ENCODE data around the gene ABCD3. TPM values are rescaled to one million over a fixed set of nuclear protein-coding genes. Genes with fewer than 3 reads are reported as not detected.

ABCD3 gene
- total RNA-seq, 2 experiments from 2014 or later = 28.0 to 31.5 TPM

GRCh38 chr1:94527447-94528031 is 109.3 kb downstream of the ABCD3 start:
- no peak overlapping the region for H3K27ac Mint-ChIP-seq
- ChIA-PET POLR2A (no interaction called here), CTCF (interaction anchor here (0.6 kb wide), 1 partner anchor 71 kb away, joined by 3 read pairs; no protein-coding TSS in a partner anchor)
- DNase-seq = no peak
- no peaks in the 10 kb centered on the region for H3K4me1 Mint-ChIP-seq
- no peak overlapping the region for H3K4me3 Mint-ChIP-seq
- peaks cover 10% of the 10 kb centered on the region for H3K27me3 Mint-ChIP-seq
- H3K36me3 Mint-ChIP-seq (ENCODE audit: low read depth) = no peaks in the 10 kb centered on the region
- H3K9me3 Mint-ChIP-seq = no peaks in the 10 kb centered on the region

- H3K27me3 Mint-ChIP-seq = peaks cover 10% of the 10 kb centered on the region
- H3K9me3 Mint-ChIP-seq = no peaks in the 10 kb centered on the region
- ChIA-PET POLR2A (no interaction called here), CTCF (no interaction called here)
- DNase-seq = no peak
- H3K4me1 Mint-ChIP-seq = no peaks in the 10 kb centered on the region
- H3K4me3 Mint-ChIP-seq = no peak overlapping the region
- H3K36me3 Mint-ChIP-seq (ENCODE audit: low read depth) = no peaks in the 10 kb centered on the region
- H3K27ac Mint-ChIP-seq = no peak overlapping the region
These were observed 110.1 kb downstream of the ABCD3 start for GRCh38 chr1:94528299-94528698.

DNA sequence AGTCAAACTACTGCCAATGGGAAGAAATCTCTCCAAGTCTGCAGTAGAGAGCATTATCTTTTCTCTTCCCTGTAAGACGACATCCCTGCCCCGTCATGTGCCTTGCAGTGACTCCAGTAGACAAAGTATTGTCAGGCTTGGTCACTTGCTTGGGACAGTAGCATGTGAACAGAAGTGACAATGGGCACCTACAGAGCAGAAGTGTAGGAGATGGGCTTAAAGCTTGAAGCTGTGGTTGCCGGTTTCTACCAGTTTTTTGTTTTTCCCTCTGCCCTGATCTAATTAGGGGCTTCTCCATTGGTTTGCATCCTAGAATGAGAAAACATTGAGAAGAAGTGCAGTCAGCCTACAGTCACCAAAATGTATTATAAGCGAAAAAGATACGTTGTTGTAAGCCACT is 110.6 kb downstream of the ABCD3 start:
- peaks cover 10% of the 10 kb centered on the region for H3K27me3 Mint-ChIP-seq

DNA sequence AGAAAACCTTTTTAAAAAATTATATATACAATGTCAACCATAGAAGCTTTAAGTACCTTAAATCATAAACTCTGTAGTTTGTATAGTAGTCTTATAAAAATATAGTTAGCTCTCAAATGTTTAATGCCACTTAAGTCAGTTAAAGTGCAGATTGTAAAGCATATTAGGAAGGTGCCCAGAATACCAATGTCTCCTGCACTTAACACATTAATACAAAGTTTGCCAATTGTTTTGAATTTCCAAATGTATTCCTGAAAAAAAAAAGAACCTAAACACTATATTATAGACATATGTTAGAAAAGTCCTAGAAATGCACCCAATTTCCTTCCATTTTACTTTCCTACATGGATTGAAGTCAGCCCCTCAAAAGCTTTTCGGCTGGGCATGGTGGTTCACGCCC is 111.2 kb downstream of the ABCD3 start:
- H3K36me3 Mint-ChIP-seq (ENCODE audit: low read depth) = no peaks in the 10 kb centered on the region
- POLR2A ChIA-PET = no interaction called here
- H3K4me1 Mint-ChIP-seq = no peaks in the 10 kb centered on the region
- no peak overlapping the region for H3K4me3 Mint-ChIP-seq
- no peak overlapping the region for H3K27ac Mint-ChIP-seq
- H3K27me3 Mint-ChIP-seq = peaks cover 10% of the 10 kb centered on the region
- CTCF ChIA-PET = interaction anchor here (0.6 kb wide), 1 partner anchor 31 kb away, joined by 4 read pairs; no protein-coding TSS in a partner anchor
- no peak for DNase-seq
- no peaks in the 10 kb centered on the region for H3K9me3 Mint-ChIP-seq

More for the DNA sequence above, 110.6 kb downstream of the ABCD3 start:
- no peak for DNase-seq
- H3K36me3 Mint-ChIP-seq (ENCODE audit: low read depth) = no peaks in the 10 kb centered on the region
- no peak overlapping the region for H3K27ac Mint-ChIP-seq
- H3K4me3 Mint-ChIP-seq = no peak overlapping the region
- no peaks in the 10 kb centered on the region for H3K9me3 Mint-ChIP-seq
- ChIA-PET CTCF (no interaction called here), POLR2A (no interaction called here)
- H3K4me1 Mint-ChIP-seq = no peaks in the 10 kb centered on the region

- H3K27me3 Mint-ChIP-seq = peaks cover 8% of the 10 kb centered on the region
- no peak overlapping the region for H3K4me3 Mint-ChIP-seq
- H3K9me3 Mint-ChIP-seq = no peaks in the 10 kb centered on the region
- no peak for DNase-seq
- no peaks in the 10 kb centered on the region for H3K36me3 Mint-ChIP-seq (ENCODE audit: low read depth)
- no peak overlapping the region for H3K27ac Mint-ChIP-seq
- ChIA-PET POLR2A (no interaction called here), CTCF (no interaction called here)
- no peaks in the 10 kb centered on the region for H3K4me1 Mint-ChIP-seq
These were observed 112.2 kb downstream of the ABCD3 start for GRCh38 chr1:94530373-94530878.

DNA sequence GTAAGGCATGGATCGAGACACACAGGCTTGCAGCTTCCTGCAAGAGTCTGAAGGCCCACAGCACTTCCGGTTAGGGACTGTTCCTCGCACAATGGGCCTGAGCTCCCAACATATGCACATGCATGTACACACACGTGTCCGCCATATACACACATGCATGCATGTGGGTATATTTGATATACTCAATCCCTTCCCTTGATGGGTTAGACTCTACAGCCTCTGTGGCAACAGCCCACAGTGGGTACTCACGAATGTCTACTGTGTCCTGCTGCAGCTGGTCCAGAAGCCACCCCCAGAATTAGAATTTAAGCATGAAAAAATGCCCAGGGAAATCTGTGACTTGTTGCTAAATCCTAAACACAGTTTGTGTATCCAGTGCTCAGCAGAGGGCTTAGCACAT is 113.5 kb downstream of the ABCD3 start:
- CTCF ChIA-PET = no interaction called here
- Mint-ChIP-seq H3K36me3 (ENCODE audit: low read depth) (no peaks in the 10 kb centered on the region), H3K27me3 (peaks cover 4% of the 10 kb centered on the region), H3K4me3 (no peak overlapping the region), H3K27ac (no peak overlapping the region), H3K4me1 (no peaks in the 10 kb centered on the region), H3K9me3 (no peaks in the 10 kb centered on the region)
- DNase-seq = no peak
- POLR2A ChIA-PET = no interaction called here

DNA sequence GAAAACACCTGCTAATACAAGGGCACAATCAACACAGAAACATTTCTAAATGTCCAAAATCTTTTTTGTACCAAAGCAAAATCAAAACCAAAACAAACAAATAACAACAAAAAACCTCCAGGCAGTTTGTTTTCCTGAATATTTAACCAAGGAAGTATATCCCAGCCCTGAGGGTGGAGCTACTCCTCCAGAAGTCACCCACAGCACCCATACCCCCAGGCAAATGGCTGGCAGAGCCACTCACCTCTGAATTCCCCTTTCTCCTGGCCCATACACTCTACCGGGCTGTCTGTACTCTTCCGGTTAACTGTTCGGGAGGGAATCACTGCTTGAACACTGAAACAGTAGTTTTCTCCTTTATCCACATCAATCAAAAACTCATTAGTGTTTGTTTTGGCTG is 113.9 kb downstream of the ABCD3 start:
- Mint-ChIP-seq H3K4me3 (no peak overlapping the region), H3K36me3 (ENCODE audit: low read depth) (no peaks in the 10 kb centered on the region), H3K9me3 (no peaks in the 10 kb centered on the region), H3K4me1 (no peaks in the 10 kb centered on the region), H3K27me3 (peaks cover 6% of the 10 kb centered on the region), H3K27ac (no peak overlapping the region)
- no peak for DNase-seq
- ChIA-PET CTCF (no interaction called here), POLR2A (no interaction called here)

DNA sequence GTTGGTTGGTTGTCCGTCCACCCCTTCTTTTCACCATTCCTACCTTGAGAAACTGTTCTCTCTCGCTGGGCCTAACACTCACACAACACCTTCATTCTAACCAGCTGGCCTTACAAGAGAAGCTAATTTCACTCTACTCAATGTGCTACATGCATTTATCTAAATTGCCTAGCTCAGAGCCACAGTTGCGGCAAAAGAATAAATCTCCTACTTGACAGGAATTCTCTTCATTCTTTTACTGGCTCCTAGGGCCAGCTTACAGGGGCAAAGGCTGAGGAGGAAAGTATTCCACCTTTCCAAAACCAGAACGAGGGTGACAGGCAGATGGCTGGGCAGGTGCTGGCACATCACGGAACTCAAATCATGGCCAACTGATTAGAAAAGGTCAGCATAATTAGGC is 116.9 kb downstream of the ABCD3 start:
- Mint-ChIP-seq H3K4me1 (no peaks in the 10 kb centered on the region), H3K9me3 (no peaks in the 10 kb centered on the region), H3K4me3 (no peak overlapping the region), H3K36me3 (ENCODE audit: low read depth) (no peaks in the 10 kb centered on the region), H3K27me3 (peaks cover 28% of the 10 kb centered on the region), H3K27ac (no peak overlapping the region)
- CTCF ChIA-PET = interaction anchor here (0.6 kb wide), 1 partner anchor 152 kb away, joined by 3 read pairs; no protein-coding TSS in a partner anchor
- no peak for DNase-seq
- POLR2A ChIA-PET = no interaction called here

DNA sequence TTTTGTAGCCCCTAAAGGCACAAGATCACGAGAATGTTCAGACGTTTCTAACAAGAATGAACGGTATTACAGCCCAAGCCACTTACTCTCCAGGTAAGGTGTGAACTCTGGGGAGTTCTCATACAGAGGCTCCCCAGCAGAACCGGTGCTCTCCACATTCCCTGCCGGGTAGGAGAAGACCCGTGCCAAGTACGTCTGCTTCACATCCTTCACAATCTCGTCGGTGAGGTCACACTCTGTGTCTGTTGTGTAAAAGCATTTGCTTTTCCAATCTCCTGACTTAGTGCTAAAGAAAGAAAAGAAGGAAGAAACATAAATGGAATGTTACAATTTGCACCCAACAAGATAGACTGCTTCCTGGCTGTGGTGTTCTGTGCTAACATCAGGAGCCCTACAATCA is 117.7 kb downstream of the ABCD3 start:
- CTCF ChIA-PET = no interaction called here
- Mint-ChIP-seq H3K27me3 (peaks cover 36% of the 10 kb centered on the region), H3K4me1 (peaks cover 1% of the 10 kb centered on the region), H3K36me3 (ENCODE audit: low read depth) (no peaks in the 10 kb centered on the region), H3K4me3 (no peak overlapping the region), H3K9me3 (no peaks in the 10 kb centered on the region), H3K27ac (no peak overlapping the region)
- DNase-seq = no peak
- POLR2A ChIA-PET = no interaction called here

- no peaks in the 10 kb centered on the region for H3K36me3 Mint-ChIP-seq (ENCODE audit: low read depth)
- H3K4me3 Mint-ChIP-seq = no peak overlapping the region
- DNase-seq = no peak
- H3K27me3 Mint-ChIP-seq = peaks cover 44% of the 10 kb centered on the region
- no peak overlapping the region for H3K27ac Mint-ChIP-seq
- POLR2A ChIA-PET = no interaction called here
- no peaks in the 10 kb centered on the region for H3K9me3 Mint-ChIP-seq
- CTCF ChIA-PET = no interaction called here
- peaks cover 9% of the 10 kb centered on the region for H3K4me1 Mint-ChIP-seq
These were observed 119.1 kb downstream of the ABCD3 start for GRCh38 chr1:94537254-94537653.

DNA sequence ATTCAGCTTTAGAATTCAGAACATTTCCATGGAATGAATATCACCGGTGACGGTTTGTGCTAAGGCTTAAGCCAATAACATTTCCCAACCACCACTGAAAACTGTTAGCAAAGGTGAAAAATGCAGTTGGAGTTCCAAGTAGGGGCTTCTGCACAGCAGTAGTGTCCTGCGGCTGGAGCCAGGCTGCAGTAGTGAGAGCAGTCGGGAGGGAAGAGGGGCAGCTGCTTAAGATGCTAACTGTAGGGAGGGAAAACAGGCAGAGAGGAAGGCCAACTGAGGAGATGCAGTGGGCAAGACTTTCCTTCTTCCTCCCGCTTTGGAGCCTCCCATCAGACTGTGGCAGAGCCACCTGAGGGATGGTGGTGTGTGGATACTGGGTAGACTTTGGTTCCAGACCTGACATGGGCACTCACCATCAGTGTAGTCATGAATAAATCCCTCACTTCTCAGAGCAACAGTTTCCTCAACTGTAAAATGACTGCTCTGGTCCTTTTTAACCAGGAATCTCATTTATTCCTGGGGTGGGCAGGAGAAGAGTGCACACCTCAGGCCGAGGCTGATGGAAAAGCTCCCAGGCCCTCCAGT is 120.1 kb downstream of the ABCD3 start:
- Mint-ChIP-seq H3K4me1 (peaks cover 16% of the 10 kb centered on the region), H3K27me3 (peaks cover 54% of the 10 kb centered on the region), H3K27ac (no peak overlapping the region), H3K4me3 (no peak overlapping the region), H3K36me3 (ENCODE audit: low read depth) (no peaks in the 10 kb centered on the region), H3K9me3 (no peaks in the 10 kb centered on the region)
- ChIA-PET POLR2A (no interaction called here), CTCF (no interaction called here)
- DNase-seq = no peak

- ChIA-PET POLR2A (no interaction called here), CTCF (interaction anchor here (0.6 kb wide), 1 partner anchor 21 kb away, joined by 4 read pairs; no protein-coding TSS in a partner anchor)
- Mint-ChIP-seq H3K36me3 (ENCODE audit: low read depth) (no peaks in the 10 kb centered on the region), H3K4me3 (no peak overlapping the region), H3K27ac (no peak overlapping the region), H3K27me3 (peaks cover 64% of the 10 kb centered on the region), H3K9me3 (no peaks in the 10 kb centered on the region), H3K4me1 (peaks cover 16% of the 10 kb centered on the region)
- DNase-seq = no peak
These were observed 121.3 kb downstream of the ABCD3 start for GRCh38 chr1:94539496-94539895.

- peaks cover 16% of the 10 kb centered on the region for H3K4me1 Mint-ChIP-seq
- H3K4me3 Mint-ChIP-seq = peak overlapping the region; percentile 60
- peaks cover 72% of the 10 kb centered on the region for H3K27me3 Mint-ChIP-seq
- no peaks in the 10 kb centered on the region for H3K36me3 Mint-ChIP-seq (ENCODE audit: low read depth)
- no peaks in the 10 kb centered on the region for H3K9me3 Mint-ChIP-seq
- DNase-seq = no peak
- ChIA-PET CTCF (no interaction called here), POLR2A (no interaction called here)
- no peak overlapping the region for H3K27ac Mint-ChIP-seq
These were observed 122.5 kb downstream of the ABCD3 start for GRCh38 chr1:94540440-94541245.
